ENCODE measurements around the gene ZFR. TPM values are rescaled to one million over a fixed set of nuclear protein-coding genes. Genes with fewer than 3 reads are reported as not detected.

The ZFR gene
- polyA plus RNA-seq, 3 donors: 29.8 to 81.8 (median 62.3) TPM

- TF ChIP-seq CTCF (IDR thresholded peaks at IDR 0.05): no peak
- H3K27me3 Mint-ChIP-seq (ENCODE audit: low read depth in 3 of 3): peaks cover 1 to 5% (median 2%) of the 10 kb centered on the region in 3 donors
- peaks cover 42% of the 10 kb centered on the region for H3K4me1 Mint-ChIP-seq
- no peaks in the 10 kb centered on the region for H3K36me3 ChIP-seq (replicated peaks in 1 of 2; ENCODE audit: control insufficient read depth in 1 of 2, insufficient read depth in 2 of 2, low read length in 2 of 2)
- no peaks in the 10 kb centered on the region for H3K9me3 ChIP-seq (replicated peaks in 1 of 2; ENCODE audit: control insufficient read depth in 1 of 2, insufficient read depth in 1 of 2, low read length in 2 of 2)
- H2AFZ ChIP-seq (ENCODE audit: insufficient read depth, low read depth, low read length, poor library complexity, severe bottlenecking): peak overlapping the region; percentile 90
- H3K27me3 ChIP-seq (ENCODE audit: control insufficient read depth in 2 of 2, insufficient read depth in 2 of 2, low read length in 2 of 2): no peaks in the 10 kb centered on the region
- WGBS (ENCODE audit: insufficient coverage): 56% methylated on average over 13 of the region's 16 CpGs
- peak overlapping the region in 1 of 2 donors; percentile 82 for H3K27ac ChIP-seq (ENCODE audit: low read depth in 1 of 2, low read length in 2 of 2)
- no peaks in the 10 kb centered on the region for H3K9me3 Mint-ChIP-seq
- H3K79me2 ChIP-seq (ENCODE audit: insufficient read depth, low read length): peaks cover 56% of the 10 kb centered on the region
- peak overlapping the region; percentile 91 for H3K9ac ChIP-seq (ENCODE audit: insufficient read depth, low read length, poor library complexity, severe bottlenecking)
- no peak for DNase-seq
- intact Hi-C loops (cut with micrococcal nuclease): loop anchor here (5.0 to 10.0 kb wide), 3 partner anchors 77 to 139 kb away; partner anchors contain the start of gene GOLPH3 (in 1 of the 2)
- peaks cover 0 to 14% of the 10 kb centered on the region in 2 donors for H3K36me3 Mint-ChIP-seq
- peak overlapping the region; percentile 48 to 88 (median 82) for H3K4me3 ChIP-seq (replicated peaks in 1 of 3; ENCODE audit: low read depth in 2 of 3, low read length in 3 of 3)
- H3K27ac Mint-ChIP-seq: peak overlapping the region; percentile 8 to 89 (median 83)
- peak overlapping the region; percentile 92 to 97 for H3K4me3 Mint-ChIP-seq
- H4K20me1 ChIP-seq (ENCODE audit: insufficient read depth, low read length): peaks cover 28% of the 10 kb centered on the region
- H3K4me1 ChIP-seq (ENCODE audit: control insufficient read depth in 1 of 2, insufficient read depth in 2 of 2, low read length in 2 of 2): peaks cover 37 to 44% of the 10 kb centered on the region in 2 donors
- peak overlapping the region; percentile 87 for H3K4me2 ChIP-seq (replicated peaks; ENCODE audit: extremely low read depth, low read length, poor library complexity, severe bottlenecking)
Observed at GRCh38 chr5:32311404-32312196, 132.9 kb downstream of the ZFR start.

GRCh38 chr5:32309761-32310160 lies 134.8 kb downstream of the ZFR start:
- H3K9me3 Mint-ChIP-seq: peaks cover 0 to 2% (median 0%) of the 10 kb centered on the region in 7 donors
- Histone ChIP-seq H3K9me3 (replicated peaks in 1 of 2; ENCODE audit: control insufficient read depth in 1 of 2, insufficient read depth in 1 of 2, low read length in 2 of 2) (no peaks in the 10 kb centered on the region), H3K9ac (ENCODE audit: insufficient read depth, low read length, poor library complexity, severe bottlenecking) (no peak overlapping the region), H2AFZ (ENCODE audit: insufficient read depth, low read depth, low read length, poor library complexity, severe bottlenecking) (no peak overlapping the region), H4K20me1 (ENCODE audit: insufficient read depth, low read length) (peaks cover 44% of the 10 kb centered on the region), H3K27ac (ENCODE audit: low read depth in 1 of 2, low read length in 2 of 2) (no peak overlapping the region), H3K4me1 (ENCODE audit: control insufficient read depth in 1 of 2, insufficient read depth in 2 of 2, low read length in 2 of 2) (peaks cover 37 to 47% of the 10 kb centered on the region in 2 donors), H3K79me2 (ENCODE audit: insufficient read depth, low read length) (peaks cover 73% of the 10 kb centered on the region), H3K4me3 (replicated peaks in 1 of 3; ENCODE audit: low read depth in 2 of 3, low read length in 3 of 3) (peak overlapping the region in 1 of 3 experiments; percentile 50), H3K27me3 (ENCODE audit: control insufficient read depth in 2 of 2, insufficient read depth in 2 of 2, low read length in 2 of 2) (no peaks in the 10 kb centered on the region), H3K36me3 (replicated peaks in 1 of 2; ENCODE audit: control insufficient read depth in 1 of 2, insufficient read depth in 2 of 2, low read length in 2 of 2) (no peaks in the 10 kb centered on the region), H3K4me2 (replicated peaks; ENCODE audit: extremely low read depth, low read length, poor library complexity, severe bottlenecking) (peak overlapping the region; percentile 40)
- peak overlapping the region in 1 of 2 donors; percentile 66 for H3K4me3 Mint-ChIP-seq
- intact Hi-C loops (cut with micrococcal nuclease): loop anchor here (5.0 to 10.0 kb wide), 4 partner anchors 75 to 145 kb away; partner anchors contain the start of gene GOLPH3 (in 1 of the 2)
- DNase-seq: peak in 1 of 3 donors; percentile 14
- peaks cover 0 to 14% of the 10 kb centered on the region in 2 donors for H3K36me3 Mint-ChIP-seq
- no peak for TF ChIP-seq CTCF (IDR thresholded peaks at IDR 0.05)
- no CpG with 5 or more reads among the region's 6 CpGs for WGBS (ENCODE audit: insufficient coverage)
- H3K27me3 Mint-ChIP-seq (ENCODE audit: low read depth in 3 of 3): peaks cover 1 to 5% (median 2%) of the 10 kb centered on the region in 3 donors
- peak overlapping the region in 2 of 7 donors; percentile 8 to 48 for H3K27ac Mint-ChIP-seq
- peaks cover 51% of the 10 kb centered on the region for H3K4me1 Mint-ChIP-seq

Data from CD14-positive monocyte (primary cell).